ENCODE results near the gene SYTL1.
A peak's percentile ranks its signal among the peaks of the same experiment; 100 is the strongest.

Gene SYTL1

DNA sequence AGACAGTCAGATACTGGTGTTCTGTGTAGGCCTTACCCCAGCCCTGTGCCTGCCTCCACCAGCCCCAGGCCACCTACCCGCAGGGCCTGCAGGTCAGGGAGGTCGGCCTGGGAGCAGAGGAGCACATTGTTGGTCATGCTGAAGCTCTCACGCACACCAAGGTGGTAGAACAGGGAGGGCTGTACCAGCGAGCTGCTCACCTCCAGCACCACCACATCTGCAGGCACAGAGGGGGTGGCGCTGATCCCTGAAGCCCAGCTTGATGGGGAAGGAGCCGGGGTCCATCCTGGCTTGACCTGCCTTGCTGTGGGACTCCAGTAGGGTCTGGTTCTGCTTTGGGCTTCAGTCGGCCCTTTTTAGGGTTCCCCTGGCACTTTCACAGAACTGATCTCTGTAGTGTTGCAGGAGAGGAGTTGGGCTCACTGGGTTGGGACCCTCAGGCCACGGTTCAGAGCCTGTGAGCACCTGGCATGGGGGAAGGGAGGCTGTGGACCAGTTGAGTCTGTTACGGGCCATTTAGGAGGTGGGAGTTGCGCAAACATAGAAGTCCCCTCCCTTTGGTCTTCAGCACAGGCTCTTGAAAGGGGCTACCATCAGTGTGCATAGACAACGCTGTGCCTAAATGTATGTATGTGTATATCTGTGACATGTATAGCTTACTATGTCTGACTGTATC is 23.0 kb downstream of the SYTL1 start:
- DNase-seq (ENCODE audit: low read depth, low spot score): no peak

DNA sequence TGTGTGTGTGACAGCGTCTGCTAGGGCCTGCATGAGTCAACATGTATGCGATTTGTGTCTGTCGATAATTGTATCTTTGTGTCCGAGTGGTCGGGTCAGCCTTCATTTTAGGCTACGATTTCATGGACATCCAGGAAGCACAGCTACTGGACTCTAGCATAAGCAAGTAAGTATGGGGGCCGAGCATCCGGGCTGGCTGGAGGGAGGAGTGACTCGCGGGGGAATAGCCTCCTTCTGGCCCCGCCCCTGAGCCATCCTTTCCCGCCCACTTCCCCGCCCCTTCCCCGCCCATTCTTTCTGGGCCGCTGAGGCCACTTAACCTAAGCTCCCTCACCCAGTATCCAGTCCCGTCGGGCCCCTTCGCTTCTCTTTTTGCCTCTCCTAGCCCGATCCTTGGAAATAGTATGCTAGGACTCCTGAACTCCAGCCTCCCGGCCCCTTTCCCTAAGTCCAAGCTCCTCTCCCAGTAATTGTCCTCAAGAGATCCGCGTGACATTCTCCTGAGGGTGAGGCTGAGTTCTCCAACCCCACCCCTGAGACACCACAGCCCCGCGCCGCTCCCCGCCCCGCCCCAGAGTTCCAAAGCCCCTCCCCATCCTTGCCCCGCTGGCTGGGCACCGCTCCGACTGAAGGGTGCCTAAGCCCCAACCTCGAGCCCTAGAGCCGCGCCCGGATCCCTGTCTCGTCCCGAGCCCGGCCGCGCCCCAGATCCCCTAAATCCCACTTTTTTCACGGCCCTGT is 23.7 kb downstream of the SYTL1 start:
- DNase-seq (ENCODE audit: low read depth, low spot score): peak; percentile 78

DNA sequence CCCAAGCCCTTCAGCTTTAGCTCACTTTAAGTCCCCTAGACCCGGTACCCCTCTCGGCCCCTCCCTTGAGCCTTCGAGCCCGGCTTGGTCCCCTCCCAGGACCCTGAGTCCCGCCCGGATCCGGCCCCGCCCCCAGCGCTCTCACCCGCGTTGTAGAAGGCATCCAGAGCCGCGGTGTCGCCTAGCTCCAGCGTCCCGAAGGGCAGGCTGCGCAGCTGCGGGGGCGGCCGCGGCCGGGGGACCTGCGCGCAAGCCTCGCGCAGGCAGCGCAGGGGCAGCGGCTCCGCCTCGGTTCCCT is 24.2 kb downstream of the SYTL1 start:
- DNase-seq (ENCODE audit: low read depth, low spot score): no peak

DNA sequence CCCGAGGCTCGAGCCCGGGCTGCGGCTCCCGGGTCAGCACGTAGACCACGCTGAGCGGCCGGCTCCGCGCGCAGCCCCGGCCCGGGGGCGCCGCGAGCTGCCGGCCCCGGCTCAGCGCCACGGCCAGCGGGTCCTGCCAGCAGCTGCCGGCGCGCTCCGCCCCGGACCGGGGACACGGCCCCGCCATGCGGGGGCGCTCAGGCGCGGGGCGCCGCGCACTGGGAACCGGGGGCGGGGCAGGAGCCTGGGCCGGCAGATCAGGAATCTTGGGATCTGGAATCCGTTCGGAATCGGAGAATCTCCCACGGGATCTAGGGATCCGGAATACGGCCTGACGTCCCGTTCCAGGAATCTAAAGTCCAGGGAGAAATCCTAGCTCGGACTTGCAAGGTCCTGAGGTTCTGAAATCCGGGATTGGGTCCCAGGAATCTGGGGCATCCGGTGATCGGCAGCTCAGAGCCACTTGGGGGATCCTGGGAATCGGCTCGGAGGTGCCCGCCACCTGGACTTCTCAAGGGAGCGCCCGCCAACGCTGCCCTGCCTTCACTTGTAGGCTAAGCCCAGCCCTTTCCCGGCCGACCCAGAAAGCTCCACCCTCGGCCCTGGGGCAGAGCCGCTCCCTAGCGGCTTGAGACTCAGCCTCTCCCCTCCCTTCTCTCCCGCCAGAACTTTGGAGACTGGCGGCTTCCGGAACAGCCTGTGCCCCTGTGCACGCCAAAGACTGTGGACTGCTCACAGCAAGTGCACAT is 24.8 kb downstream of the SYTL1 start, which contains the start of gene MAP3K6:
Gene MAP3K6, minus strand, starts transcription at position 551 of the 749 bp plus-strand sequence. Its CDS starts 364 bp downstream, at position 187.
- DNase-seq (ENCODE audit: low read depth, low spot score): peak; percentile 41

DNA sequence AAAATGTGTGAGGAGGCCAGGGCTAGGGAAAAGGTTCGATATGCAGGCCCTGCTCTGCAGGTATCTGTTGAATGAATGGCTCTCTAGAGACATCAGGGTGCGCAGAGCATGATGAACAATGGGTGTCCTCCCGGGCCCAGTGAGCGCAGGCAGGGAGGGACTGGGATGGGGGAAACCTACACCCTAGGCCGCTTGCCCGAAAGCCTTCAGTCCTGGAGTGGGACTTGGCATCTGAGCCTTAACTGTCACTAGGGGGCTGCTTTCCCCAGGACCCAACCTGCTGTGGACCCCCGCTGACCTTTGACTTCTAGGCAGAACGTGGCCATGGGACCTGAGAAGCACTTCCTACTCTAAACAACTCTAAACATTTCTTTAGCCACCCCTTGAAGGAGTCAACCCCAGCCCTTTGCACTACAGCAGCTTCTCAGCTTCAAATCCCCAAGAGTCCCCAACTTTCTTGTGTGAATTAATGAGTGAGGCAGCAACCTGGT is 25.4 kb downstream of the SYTL1 start:
- DNase-seq (ENCODE audit: low read depth, low spot score): no peak

DNA sequence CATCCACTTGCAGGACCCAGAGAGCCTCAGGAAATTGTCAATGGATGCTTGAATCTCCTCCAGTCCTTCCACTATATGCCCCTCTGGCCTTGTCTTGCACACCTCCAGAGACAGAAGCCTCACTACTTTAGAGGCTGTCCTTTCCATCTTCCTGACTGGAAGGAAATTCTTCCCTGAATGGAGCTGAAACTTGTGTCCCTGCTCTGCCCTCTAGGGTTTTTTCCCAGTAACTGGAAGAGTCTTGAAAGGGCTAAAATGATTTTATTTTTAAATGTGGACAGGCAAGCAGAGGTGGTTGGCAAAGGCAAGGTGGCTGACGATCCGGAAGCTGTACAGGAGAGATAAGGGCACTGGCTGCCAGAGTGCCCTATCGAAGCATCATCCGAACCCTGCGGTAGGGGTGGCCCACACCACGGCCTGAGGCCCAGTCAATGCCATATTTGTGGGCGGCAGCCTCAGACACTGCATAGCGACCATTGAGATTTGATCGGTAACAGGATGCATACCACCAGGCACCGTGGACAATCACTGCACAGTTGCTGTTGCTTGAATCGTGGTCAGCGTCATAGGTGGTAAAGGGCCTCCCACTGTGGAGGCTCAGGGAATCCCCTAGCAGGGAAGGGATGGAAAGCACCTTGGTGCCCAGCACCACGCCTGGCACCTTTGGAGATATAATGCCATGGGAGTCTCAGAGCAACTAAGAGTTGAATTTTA is 27.2 kb downstream of the SYTL1 start:
- DNase-seq (ENCODE audit: low read depth, low spot score): no peak

DNA sequence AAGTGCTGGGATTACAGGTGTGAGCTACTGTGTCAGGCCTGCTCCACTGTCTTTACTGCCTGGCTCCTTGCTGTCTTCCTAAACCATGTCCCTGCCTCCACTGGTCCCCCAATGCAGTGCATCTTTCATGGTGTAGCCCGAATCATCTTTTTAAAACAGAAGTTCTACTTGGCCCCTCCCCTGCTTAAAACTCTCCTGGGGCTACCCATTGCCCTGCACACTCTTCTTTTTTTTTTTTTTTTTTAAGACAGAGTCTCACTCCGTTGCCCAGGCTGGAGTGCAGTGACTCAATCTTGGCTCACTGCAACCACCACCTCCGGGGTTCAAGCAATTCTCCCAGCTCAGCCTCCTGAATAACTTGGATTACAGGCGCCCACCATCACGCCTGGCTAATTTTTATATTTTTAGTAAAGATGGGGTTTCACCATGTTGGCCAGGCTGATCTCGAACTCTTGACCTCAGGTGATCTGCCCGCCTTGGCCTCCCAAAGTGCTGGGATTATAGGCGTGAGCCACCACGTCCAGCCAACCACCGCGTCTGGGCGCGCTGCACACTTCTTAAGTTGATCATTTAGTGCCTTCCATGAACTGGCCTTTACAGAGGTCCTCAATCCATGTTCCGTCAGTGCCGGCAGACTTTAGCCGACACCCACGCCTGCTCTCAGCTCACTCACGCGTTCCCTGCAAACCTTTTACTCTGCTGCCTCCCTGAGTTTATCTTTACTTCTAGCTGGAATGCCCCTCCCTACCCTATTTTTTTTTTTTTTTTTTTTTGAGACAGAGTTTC is 30.4 kb downstream of the SYTL1 start:
- no peak for DNase-seq (ENCODE audit: low read depth, low spot score)

DNA sequence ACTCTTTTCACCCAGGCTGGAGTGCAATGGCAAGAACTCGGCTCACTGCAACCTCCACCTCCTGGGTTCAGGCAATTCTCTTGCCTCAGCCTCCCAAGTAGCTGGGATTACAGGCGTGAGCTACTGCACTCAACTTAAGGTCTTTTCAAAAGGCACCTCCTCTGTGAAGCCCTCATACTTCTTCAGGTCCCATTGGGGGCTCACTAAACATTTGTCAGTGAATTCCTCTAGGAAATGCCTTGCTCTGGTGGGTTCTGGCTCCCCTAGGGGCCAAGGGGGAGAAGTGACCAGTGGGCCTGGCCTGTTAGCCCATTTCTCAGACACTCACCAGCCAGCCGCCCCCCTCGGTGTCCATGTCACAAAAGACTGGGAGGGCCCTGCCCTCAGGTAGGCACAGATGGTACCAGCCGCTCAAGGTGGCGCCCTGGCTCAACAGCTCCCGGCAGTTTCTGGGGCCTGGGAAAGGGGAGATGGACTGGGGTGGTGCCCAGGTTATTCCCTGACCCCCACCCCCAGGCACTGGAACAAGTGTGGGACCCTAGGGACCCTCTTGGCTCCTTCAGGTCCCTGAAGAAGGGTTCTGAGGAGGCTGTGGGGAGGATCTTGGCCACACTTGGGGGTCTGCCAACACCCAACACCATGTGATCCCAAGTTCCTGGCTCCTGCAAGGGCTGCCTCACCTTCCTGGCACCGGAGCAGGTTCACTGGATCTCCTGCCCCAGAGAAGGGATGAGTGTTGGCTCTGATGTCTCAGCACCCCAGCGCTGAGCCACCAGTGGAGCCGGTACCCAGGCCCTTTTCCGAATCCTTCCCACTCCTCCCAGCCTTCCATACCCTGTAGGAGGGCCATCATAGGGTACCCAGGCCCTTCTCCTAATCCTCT is 31.2 kb downstream of the SYTL1 start:
- DNase-seq (ENCODE audit: low read depth, low spot score): no peak

DNA sequence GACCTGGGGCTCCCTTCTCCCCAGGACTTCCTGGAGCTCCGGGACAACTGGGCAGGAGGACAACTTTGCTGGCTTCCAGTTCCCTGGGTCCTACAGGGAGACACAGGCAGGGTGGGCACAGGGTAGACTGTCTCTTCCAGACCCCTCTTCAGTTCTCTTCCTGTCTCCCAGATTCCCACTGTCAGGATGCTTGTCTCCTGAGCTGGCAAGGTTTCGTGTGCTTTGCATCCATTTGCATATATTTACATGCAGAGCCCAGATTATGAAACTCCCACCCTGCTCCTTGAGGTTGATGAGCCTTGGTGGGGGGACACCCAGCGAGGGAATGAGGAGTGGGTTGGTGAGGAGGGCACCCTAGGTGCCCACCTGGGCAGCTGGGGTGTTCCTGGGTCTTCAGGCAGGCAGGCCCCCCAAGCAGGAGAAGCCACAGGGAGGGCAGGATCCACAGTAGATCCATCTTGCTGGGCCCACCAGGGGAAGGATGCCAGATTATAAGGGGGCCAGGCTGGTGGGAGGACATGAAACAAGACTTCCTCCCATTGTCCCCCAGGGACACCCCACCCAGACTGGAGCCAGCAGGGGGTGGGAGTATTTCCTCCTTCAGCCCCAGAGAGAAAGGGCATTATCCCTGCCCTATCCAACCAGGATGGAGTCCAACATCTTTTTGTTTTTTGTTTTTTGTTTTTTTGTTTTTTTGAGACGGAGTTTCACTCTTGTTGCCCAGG is 32.7 kb downstream of the SYTL1 start, which contains the start of gene FCN3:
Gene FCN3, minus strand, starts transcription at position 463 of the 725 bp plus-strand sequence. Its CDS starts 6 bp downstream, at position 457.
- DNase-seq (ENCODE audit: low read depth, low spot score): no peak

DNA sequence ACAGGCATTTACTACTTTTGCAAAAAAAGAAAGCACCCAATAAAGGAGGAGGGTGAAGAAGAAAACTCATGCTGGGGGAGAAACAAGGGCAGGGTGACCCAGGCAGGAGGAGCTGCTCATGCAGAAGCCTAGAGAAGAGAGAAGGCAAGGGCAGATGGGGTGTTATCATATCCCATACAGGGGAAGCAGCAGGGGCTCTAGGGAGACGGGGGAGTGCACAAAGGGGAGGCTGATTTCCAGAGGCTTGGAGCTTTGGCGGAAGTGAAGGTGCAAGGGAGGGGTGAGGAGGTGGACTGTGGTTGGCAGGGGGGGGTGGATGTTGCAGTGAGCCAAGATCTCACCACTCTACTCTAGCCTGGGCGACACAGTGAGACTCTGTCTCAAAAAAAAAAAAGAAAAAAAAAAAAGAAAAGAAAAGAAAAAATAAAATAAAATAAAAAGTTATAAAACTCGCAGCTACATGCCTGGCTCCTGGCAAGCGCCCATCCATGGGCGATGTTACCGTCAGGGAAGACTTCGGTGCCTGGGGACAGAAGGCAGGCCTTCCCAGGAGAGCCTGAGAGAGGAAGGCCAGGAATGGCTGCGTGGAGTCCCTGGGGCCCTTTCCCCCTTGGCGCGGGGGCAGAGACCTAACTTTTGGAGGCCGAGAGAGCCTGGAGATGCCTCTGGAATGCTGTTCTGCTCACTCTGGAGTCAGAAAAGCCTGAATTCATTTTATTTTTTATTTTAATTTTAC is 36.1 kb downstream of the SYTL1 start:
- DNase-seq (ENCODE audit: low read depth, low spot score): no peak

DNA sequence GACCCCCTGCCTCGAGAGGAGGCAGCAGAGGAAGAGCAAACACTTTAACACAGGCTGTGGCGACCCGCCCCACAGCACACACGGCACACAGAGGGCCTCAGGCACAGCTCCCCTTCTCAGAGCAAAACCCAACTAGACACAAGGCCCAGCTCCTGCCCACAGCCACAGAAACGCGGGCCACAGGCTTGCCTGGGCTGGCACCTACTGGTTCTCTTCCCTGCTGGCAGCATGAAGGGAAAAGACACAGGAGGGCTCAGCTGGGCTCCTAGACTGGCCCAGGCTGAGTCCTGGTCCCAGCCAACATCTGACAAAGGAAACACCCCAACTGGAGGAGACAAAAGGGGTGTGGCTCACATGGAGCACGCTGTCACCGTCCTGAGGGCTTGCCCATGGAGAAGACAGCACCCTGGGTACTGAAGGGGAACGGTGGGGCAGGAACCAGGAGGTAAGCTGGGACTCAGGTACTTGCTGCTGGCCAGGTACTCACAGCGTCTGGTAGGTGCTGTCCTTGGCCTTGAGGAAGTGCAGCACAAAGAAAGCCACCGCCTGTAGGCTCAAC is 37.8 kb downstream of the SYTL1 start:
- DNase-seq (ENCODE audit: low read depth, low spot score): no peak

DNA sequence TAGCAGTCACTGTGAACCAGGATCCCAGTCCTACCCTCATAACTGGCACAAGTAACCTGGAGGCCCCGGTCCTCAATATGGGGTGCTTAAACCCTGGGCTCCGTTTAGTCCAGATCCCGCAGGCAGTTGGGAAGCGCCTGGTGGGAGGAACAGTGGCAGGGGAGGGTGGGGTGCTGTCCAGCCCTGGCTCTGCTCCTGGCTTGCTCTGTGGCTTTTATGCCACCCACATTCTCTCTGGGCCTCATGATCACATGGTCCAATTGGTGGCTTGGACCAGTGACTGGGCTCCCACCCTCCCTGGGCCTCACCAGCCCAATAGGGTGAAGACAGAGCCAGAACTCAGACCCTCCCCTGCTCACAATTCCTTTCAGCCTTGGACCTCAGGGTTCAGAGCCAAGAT is 38.4 kb downstream of the SYTL1 start:
- DNase-seq (ENCODE audit: low read depth, low spot score): no peak

DNA sequence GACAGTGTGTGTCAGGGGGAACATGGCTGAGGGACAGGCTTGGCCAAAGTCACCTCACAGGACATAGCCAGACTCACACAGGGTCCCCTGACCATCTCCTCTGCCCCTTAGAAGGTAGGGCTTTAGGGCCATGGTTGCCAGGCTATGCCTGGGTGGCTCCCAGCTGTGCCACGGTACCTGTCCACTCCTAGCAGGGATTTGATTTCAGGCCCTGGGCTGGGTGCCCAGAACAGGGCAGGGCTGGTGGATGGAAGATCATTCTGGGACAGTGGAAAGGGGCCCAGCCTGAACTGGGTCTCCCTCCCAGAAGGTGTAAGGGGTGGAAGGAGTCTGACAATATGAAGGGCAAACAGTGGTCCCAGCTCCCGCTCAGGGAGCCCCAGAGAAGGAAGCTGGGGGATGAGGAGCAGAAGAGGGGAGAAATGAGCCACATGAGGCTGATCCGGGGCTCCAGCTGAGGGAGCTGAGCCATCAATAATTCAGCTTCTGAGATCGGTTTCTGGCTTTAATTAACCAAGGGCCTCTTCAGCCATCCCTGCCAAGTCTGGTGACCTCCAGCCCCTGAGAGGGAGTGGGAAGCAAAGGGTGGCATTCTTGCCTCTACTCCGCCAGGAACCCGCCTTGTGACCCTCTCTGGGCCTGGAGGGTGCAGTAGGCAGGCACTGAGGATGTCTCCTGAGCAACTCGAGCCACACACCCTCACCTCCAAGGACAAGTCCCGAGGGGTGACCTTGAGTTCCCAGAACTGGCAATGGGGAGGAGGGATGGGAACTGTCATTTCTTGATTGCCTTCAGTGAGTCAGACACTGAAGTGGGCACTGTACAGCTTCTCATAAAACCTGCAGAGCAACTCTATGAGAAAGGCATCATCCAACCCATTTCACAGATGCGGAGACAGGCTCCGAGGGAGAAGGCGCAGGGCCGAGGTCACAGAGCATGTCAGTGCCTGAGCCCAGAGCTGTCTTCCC is 39.2 kb downstream of the SYTL1 start:
- DNase-seq (ENCODE audit: low read depth, low spot score): no peak

DNA sequence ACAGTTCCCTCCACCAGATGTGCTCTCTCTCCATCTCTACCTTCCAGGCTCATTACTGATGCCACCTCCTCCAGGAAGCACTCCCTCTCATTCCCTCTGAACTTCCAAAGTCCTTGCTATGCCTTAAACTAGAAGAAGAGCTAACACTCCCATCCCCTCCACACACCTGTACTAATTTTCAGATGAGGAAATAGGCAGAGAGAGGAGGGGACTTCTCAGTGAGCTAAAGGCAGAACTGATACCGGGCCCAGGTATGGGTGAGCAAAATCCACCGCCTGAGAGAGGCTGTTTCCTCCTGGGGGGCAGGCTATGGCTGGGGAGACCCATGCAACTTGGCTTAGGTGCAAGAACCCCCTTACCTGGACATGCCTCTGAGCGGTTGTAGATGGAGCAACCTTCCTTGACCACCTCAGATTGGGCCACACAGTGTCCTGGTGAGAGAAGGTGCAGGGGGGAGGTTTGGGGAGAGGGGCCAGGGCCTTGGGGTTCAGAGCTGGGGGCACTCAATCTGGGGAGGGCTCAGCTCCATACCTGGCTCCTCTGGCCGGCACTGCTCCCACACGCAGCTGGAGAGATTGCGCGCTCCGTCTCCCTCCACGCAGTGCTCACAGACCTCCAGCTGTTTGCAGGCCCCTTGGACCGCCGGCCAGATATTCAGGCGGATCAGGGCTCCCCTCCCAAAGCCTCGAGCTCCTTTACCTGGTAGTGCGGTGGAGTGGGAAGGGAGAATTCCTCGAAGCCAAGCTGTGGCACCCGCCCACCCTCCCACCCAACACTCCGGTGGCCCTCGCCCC is 40.3 kb downstream of the SYTL1 start:
- no peak for DNase-seq (ENCODE audit: low read depth, low spot score)

DNA sequence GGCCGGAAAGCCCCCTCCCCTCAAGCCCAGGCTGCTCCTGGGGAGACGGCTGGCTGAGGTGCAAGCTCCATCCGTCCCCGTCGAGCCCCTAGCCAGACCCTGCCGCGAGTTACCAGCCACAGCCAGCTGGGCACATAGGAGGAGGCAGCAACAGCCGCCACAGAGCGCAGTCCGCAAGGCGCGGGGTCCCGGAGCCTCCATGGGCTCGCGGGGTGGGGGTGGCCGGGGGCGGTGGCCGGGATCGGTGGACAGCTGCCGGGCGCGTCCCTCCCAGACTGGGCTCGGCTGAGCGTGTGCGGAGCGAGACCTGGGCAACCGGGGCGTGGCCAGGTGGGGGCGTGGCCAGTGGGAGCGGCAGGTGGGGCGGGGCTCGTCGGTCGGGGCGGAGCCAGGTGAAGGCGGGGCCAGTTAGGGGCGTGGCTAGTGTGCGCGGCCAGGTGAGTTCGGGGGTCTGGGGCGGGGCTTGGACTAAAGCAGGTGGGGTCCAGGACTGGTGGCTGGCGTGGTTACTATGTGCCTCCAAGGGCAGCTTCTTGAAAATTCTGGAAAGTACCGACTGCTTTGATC is 41.3 kb downstream of the SYTL1 start, which contains the start of gene CD164L2:
Gene CD164L2, minus strand, starts transcription at position 295 of the 567 bp plus-strand sequence. Its CDS starts 94 bp downstream, at position 201.
- DNase-seq (ENCODE audit: low read depth, low spot score): no peak

DNA sequence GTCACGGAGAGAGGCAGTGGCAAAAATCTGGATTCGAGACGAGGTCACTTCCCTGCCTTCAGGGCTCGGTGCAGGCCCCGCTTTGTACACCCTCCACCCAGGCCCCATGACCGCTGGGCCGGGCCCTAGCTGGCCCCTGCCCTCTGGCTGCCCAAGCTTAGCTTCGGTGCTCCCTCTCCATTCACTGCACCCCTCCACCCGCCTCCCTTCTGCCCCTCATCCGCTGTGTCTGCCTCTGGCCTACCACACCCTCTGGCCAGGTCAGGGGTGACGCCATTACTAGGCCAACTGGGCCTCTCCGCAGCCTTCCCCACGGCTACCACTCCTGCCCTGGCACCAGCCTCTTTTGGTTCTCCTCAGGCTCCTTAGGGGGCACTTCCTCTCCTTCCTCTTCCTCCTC is 41.8 kb downstream of the SYTL1 start:
- no peak for DNase-seq (ENCODE audit: low read depth, low spot score)
